ENCODE results near the gene FAAP100. TPM values are rescaled to one million over a fixed set of nuclear protein-coding genes. Genes with fewer than 3 reads are reported as not detected.
"Not testable (repeated sequence)": the region's sequence is repeated elsewhere in the genome, so short reads cannot be mapped to it uniquely, and the experiment has no call there.

FAAP100 gene
- total RNA-seq: 15.4 TPM
- long read RNA-seq, transcript FAAP100-201 (9 exons, 3,627 nt): minor isoform, 10 of 55 reads
- long read RNA-seq, transcript FAAP100-202 (5 exons, 2,996 nt): major isoform, 26 of 55 reads
- long read RNA-seq, partial matches to known transcripts: 13 of 55 reads
- long read RNA-seq, other reads (novel, unspliced or antisense): 6 of 55 reads

- DNase-seq: peak; percentile 90
- ATAC-seq: peak; percentile 78
- intact Hi-C loops (cut with micrococcal nuclease): no loop called here
Measured at GRCh38 chr17:81552244-81553017, at the start of gene FAAP100. Gene FAAP100 (minus strand): TSS chr17:81552353. CDS start chr17:81552330, 23 bp downstream.

DNA sequence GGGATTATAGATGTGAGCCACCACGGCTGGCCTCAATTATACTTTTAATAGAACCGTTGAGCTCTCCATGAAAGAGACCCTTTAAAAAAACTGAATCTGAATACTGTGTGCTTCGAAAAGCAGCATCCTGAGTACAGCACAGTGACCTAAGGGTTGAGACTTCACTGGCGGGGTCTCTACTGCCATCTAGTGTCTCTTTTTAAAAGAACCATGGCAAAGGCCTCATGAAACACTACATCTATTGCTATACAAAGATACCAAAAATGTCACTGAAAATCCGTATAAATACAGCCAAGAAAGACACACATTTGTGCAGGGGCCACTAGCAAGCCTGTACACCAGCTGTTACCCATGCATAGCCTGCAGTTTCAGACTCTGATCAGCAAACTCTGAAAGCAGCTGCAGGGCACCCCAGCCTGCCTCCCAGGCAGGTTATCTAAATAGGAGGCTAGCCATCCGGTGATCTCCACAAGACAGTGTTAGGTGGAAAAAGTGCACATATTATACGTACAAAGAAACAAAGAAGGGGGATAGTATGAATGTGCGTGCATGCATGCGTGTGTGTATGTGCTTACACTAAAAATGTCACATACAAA lies 49.5 kb upstream of the FAAP100 start:
- intact Hi-C loops (cut with micrococcal nuclease): no loop called here
- DNase-seq (no peak), ATAC-seq (peak; percentile 82)

DNA sequence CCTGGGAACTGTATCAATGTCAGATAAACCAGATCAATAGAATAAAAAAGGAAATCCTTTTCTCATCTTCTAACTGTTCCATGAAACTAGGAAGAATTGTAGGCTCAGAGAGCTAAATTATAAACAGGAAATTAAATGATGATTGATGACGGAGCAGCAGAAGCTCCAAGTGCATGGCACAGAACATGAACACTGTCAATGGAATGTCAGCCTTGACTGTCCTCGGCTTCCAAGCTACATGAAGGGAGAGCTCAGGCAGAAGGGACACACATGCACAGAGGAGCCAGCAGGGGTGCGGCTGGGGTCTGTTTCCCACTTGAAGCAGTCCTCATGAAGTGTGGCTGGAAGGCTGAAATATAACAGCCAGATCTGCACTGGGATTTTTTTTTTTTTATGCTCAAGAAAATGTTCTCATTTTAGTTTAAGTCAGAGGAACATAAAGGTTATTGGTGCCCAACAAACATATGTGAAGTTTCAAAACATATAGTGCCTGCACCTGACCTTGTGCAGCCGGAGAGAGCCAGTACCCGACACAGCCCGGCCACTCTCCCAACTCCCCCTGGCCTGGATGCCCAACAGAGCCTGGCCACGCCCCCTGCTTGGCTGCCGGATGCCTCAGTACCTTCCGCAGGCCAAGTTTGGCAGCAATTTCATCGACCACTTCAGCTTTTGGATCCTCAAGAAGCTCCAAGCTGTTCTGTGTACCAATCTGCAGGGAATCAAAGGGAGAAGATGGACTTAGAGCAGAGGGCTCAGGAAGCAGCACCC lies 47.8 kb upstream of the FAAP100 start:
- intact Hi-C loops (cut with micrococcal nuclease): no loop called here
- DNase-seq (peak; percentile 80), ATAC-seq (peak; percentile 89)

DNA sequence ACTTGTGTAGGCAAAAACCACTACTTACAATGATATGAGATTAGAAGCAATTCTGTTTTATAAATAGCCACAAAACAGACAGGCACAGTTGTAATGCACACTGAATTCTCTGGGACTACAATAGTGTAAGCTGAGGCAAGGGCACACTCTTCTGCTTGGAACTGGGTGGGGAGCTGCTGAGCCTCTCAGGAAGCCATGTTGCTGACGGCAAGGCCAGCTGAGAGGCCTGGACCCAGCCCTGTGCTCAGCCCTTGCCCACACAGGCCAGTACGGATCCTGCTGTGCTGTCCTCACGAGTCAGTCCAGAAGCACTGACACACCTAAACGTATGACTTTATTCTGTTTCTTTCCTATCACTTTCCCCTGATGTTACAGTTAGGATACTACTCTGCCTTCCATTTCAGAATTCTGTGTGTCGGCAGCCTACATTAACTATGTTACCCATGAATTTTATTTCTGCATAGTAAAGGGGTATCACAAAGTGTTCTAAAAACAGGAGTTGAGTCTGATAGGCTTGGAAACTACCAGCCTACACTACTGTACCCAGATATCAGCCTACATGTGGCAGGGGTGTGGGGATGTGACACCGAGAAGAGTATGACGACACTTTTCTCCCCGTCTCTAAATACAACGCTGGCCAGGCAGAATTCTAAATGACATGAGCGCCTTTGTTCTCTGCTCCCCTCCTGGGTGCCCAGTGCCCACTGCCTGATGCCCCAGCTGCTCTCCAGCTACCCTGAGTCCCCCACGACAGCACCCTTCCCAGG lies 41.1 kb upstream of the FAAP100 start:
- ATAC-seq: peak; percentile 80
- intact Hi-C loops (cut with micrococcal nuclease): no loop called here
- no peak for DNase-seq

DNA sequence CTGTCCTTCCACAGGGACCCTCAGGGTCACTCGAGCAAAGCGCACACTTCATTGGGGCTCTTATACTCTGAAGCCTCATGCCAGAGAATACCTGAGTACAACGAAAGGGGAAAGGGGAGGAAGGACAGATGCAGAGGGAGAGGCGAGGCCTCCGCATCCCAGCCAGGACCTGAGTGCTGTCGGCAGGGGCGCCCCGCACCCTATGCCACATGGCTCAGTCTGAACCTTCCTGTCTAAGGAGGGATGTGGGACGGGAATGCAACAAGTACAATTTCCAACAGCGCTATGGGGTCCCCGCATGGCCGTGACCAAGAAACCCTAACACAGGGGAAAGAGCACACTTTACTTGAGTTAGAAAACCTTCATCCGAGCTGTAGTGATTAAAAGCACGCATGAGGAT lies 39.8 kb upstream of the FAAP100 start:
- intact Hi-C loops (cut with micrococcal nuclease): no loop called here
- no peak for ATAC-seq

GRCh38 chr17:81590121-81590520 lies 38.0 kb upstream of the FAAP100 start:
- intact Hi-C loops (cut with micrococcal nuclease): no loop called here
- DNase-seq (no peak), ATAC-seq (no peak)

More for the DNA sequence above, 39.8 kb upstream of the FAAP100 start:
- no peak for DNase-seq

GRCh38 chr17:81589612-81590011 lies 37.5 kb upstream of the FAAP100 start:
- DNase-seq (no peak), ATAC-seq (no peak)
- intact Hi-C loops (cut with micrococcal nuclease): no loop called here

GRCh38 chr17:81586096-81586495 lies 33.9 kb upstream of the FAAP100 start:
- no peak for DNase-seq
- intact Hi-C loops (cut with micrococcal nuclease): no loop called here
- ATAC-seq: no peak

DNA sequence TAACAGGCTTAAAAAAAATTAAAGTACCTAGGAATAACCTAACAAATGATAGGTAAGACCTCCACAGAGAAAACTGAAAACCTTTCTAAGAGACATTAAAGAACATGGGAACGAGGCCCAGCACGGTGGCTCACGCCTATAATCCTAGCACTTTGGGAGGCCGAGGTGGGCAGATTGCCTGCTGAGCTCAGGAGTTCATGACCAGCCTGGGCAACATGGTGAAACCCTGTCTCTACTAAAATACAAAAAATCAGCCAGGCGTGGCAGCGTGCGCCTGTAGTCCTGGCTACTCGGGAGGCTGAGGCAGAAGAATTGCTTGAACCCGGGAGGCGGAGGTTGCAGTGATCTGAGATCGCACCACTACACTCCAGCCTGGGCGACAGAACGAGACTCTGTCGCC lies 32.6 kb upstream of the FAAP100 start:
- DNase-seq; ATAC-seq; intact Hi-C loops (cut with micrococcal nuclease): not testable (repeated sequence)

DNA sequence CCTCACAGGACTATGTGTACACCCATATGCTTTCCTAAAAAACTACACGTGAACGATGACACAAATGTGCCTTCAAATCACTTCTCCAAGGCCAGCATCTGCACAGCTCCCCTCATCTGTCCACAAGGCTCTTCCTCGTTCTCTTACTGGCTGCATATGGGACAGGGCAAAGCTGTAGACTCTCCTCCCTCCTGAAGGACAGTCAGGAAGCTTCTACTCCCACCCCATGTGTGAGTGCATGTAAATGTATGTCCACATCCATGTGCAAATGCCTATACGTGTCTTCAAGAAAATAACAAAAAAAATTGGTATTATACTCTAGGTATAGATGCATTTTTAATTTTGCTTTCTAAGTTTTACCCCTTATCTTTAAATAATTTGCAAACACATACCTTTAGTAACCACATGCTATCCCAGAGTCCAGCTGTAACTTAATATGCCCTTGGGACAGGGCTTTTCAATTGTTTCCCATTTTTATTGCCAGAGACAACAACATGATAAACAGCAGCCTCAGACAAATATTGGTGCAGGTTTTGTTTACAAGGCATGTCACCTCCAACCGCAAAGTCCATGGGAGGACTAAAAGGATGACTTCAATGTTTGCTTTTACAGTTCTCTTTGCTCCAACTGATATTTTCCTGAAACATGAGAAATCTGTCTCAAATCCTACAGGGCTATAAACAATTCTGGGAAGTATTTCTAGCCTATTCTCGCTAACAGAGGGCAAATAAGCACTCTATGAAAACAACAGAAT lies 31.6 kb upstream of the FAAP100 start:
- DNase-seq: no peak
- no peak for ATAC-seq
- intact Hi-C loops (cut with micrococcal nuclease): no loop called here

DNA sequence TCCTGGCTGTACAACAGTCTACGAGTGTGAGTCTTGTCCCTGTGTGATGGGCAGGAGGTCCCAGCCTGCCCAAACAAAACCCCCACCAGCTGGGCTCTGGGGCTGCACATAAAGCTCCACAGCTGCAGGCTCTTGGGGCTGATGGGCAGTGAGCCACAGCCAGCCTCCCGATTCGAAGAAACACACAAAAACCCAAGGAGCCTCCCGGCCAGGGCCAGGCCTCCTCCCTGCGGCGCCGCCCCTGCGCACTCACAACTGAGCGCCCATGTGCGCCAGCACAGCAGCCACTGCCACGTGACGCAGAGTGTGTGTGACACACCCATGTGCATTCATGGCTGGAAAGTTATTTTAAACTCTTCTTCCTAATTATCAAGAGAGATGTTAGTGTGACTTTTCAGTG lies 30.6 kb upstream of the FAAP100 start:
- ATAC-seq: no peak
- intact Hi-C loops (cut with micrococcal nuclease): no loop called here
- DNase-seq: no peak

GRCh38 chr17:81582341-81582740 lies 30.2 kb upstream of the FAAP100 start:
- intact Hi-C loops (cut with micrococcal nuclease): no loop called here
- DNase-seq (no peak), ATAC-seq (no peak)

GRCh38 chr17:81581758-81582157 lies 29.6 kb upstream of the FAAP100 start:
- intact Hi-C loops (cut with micrococcal nuclease): no loop called here
- ATAC-seq: peak; percentile 59
- no peak for DNase-seq

DNA sequence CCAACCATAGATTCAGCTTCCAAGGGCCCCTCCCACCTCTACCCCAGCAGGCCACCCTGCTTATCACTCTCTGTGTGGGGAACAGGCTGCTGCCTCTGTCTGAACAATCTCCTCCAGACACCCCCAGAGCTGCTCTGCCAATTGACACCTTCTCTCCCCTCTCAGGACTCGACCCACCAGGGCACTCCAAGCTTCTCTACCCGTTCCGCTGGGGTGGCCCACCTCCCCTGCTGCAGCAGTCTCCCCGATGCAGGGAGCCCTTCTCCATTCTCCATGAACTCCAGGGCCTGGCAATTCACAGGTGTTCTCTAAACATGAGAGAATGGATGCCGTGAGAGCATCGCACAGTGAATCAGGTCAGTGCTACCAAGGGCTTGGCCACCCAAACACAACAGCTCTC lies 28.3 kb upstream of the FAAP100 start:
- intact Hi-C loops (cut with micrococcal nuclease): no loop called here
- ATAC-seq (peak; percentile 28), DNase-seq (no peak)

GRCh38 chr17:81579821-81580321 lies 27.7 kb upstream of the FAAP100 start:
- DNase-seq: no peak
- ATAC-seq: peak; percentile 61
- intact Hi-C loops (cut with micrococcal nuclease): no loop called here

DNA sequence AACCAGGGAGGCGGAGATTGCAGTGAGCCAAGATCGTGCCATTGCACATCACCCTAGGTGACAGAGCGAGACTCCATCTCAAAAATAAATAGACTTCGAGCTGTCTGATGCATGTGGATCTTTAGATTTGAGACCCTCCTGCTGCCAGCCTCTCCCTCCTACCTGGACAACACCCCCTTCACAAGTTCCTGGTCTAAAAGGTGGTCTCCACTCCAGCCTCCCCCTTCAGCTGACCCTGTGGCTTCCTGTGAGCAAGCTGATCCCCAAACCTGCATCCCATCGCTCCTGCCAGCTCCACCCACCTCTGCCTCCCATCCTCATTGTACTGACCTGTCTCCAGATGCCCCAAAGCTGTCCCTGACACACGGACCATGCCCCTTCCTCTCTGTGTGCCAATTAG lies 27.1 kb upstream of the FAAP100 start:
- DNase-seq: no peak
- intact Hi-C loops (cut with micrococcal nuclease): no loop called here
- ATAC-seq: no peak

- intact Hi-C loops (cut with micrococcal nuclease): no loop called here
- DNase-seq: no peak
- no peak for ATAC-seq
Measured at GRCh38 chr17:81578561-81579225, 26.5 kb upstream of the FAAP100 start.

DNA sequence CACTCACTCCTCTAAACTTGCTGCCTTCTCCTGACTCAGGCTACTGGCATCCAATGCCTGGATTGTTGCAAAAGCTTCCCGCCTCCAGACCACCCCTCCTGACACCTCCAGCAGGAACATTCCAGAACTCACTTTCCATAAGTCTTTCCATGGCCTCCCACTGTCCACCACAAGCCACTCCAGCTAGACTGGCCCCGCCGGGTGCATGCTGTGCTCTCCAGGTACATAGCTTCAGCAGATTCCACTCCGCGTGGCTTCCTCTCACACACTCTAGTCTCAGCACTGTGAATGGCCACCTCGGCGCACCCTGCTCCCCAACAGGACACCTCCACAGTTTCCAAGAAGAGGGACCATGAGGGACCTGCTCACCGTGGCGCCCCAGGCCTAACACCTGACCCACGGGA lies 25.9 kb upstream of the FAAP100 start:
- ATAC-seq (no peak), DNase-seq (no peak)
- intact Hi-C loops (cut with micrococcal nuclease): no loop called here

Measured in left ventricle myocardium superior (tissue), 1 donor.